CD8-positive, alpha-beta memory T cell (primary cell): Measurements from ENCODE around the gene TLE4. TPM values are rescaled to one million over a fixed set of nuclear protein-coding genes. Genes with fewer than 3 reads are reported as not detected.

Source experiments
- CTCF ChIA-PET: fragments of 350-600 bp; sonication (Branson Sonifier 250); formaldehyde crosslinking; loops from one replicate; lab custom pipeline; 2021; ENCODE audit warnings: antibody characterized with exemption; lab: Charles Lee
- POLR2A ChIA-PET: fragments of 350-600 bp; sonication (Branson Sonifier 250); formaldehyde crosslinking; loops from one replicate; lab custom pipeline; 2021; ENCODE audit warnings: antibody characterized with exemption; lab: Charles Lee
- DNase-seq, 5 donors: peaks; one replicate each; pipeline versions ENCODE4 v3.0.0 to v3.0.0-alpha.2; 2020 to 2022; ENCODE audit warnings: mixed read lengths in 1 of 5
- H3K27ac ChIP-seq: one replicate; pipeline ENCODE4 v1.7.0; 2013; ENCODE audit warnings: low read depth, mild to moderate bottlenecking, low read length, moderate library complexity
- H3K27me3 ChIP-seq: 2 replicates; pipeline ENCODE4 v1.7.0; 2013; ENCODE audit warnings: low read length, mild to moderate bottlenecking; ENCODE audit not compliant: insufficient read depth, poor library complexity, severe bottlenecking
- H3K36me3 ChIP-seq: 2 replicates; pipeline ENCODE4 v1.7.0; 2013; ENCODE audit warnings: mild to moderate bottlenecking, low read length, moderate library complexity; ENCODE audit not compliant: insufficient read depth
- H3K4me1 ChIP-seq: 2 replicates; pipeline ENCODE4 v1.7.0; 2013; ENCODE audit warnings: mild to moderate bottlenecking, low read length, moderate library complexity; ENCODE audit not compliant: insufficient read depth
- H3K4me3 ChIP-seq: 2 replicates; pipeline ENCODE4 v1.7.0; 2013; ENCODE audit warnings: mild to moderate bottlenecking, low read length
- H3K9me3 ChIP-seq: 2 replicates; pipeline ENCODE4 v1.7.0; 2013; ENCODE audit warnings: mild to moderate bottlenecking, low read length
- H3K27ac Mint-ChIP-seq, 8 donors: one replicate each; pipeline ENCODE4 v1.8.0; 2020 to 2021; ENCODE audit warnings: mixed read lengths in 8 of 8, mild to moderate bottlenecking in 6 of 8, inconsistent platforms in 3 of 8, moderate library complexity in 3 of 8
- H3K27me3 Mint-ChIP-seq, 2 donors: one replicate each; pipeline ENCODE4 v1.8.0; 2020 to 2021; ENCODE audit warnings: mixed read lengths in 2 of 2, mild to moderate bottlenecking in 1 of 2, moderate library complexity in 1 of 2
- H3K36me3 Mint-ChIP-seq, 3 donors: one replicate each; pipeline ENCODE4 v1.8.0; 2020 to 2021; ENCODE audit warnings: mixed read lengths in 3 of 3, inconsistent platforms in 1 of 3, mild to moderate bottlenecking in 1 of 3
- H3K4me1 Mint-ChIP-seq, 3 donors: one replicate each; pipeline ENCODE4 v1.8.0; 2020 to 2021; ENCODE audit warnings: mixed read lengths in 3 of 3, inconsistent platforms in 1 of 3, mild to moderate bottlenecking in 1 of 3
- H3K4me3 Mint-ChIP-seq, 7 donors: one replicate each; pipeline ENCODE4 v1.8.0; 2020 to 2021; ENCODE audit warnings: mixed read lengths in 7 of 7, mild to moderate bottlenecking in 6 of 7, moderate library complexity in 4 of 7, inconsistent platforms in 2 of 7
- H3K9me3 Mint-ChIP-seq, 5 donors: one replicate each; pipeline ENCODE4 v1.8.0; 2020 to 2022; ENCODE audit warnings: mixed read lengths in 5 of 5, mild to moderate bottlenecking in 3 of 5, moderate library complexity in 2 of 5, inconsistent platforms in 1 of 5
- polyA plus RNA-seq: library from polyadenylated mRNA; unstranded; fragments of 300-500 nt; fragmentation: Illumina TruSeq; gene quantifications from one replicate; pipeline ENCODE4 v1.2.3, GENCODE V29; 2021
- total RNA-seq, 2 experiments: library from RNA; stranded (reverse); gene quantifications; one replicate each; pipeline ENCODE4 v1.2.3, GENCODE V29; 2021

The TLE4 gene
- total and polyA plus RNA-seq, 3 experiments from 2014 or later = 28.1 to 41.6 (median 29.2) TPM

GRCh38 chr9:79617395-79617794 is 45.6 kb downstream of the TLE4 start:
- H3K4me3 Mint-ChIP-seq = no peak overlapping the region
- DNase-seq = no peak
- Histone ChIP-seq H3K9me3 (no peaks in the 10 kb centered on the region), H3K4me3 (no peak overlapping the region), H3K4me1 (peaks cover 17% of the 10 kb centered on the region), H3K27me3 (no peaks in the 10 kb centered on the region), H3K36me3 (no peaks in the 10 kb centered on the region), H3K27ac (no peak overlapping the region)
- H3K36me3 Mint-ChIP-seq = peaks cover 0 to 18% (median 6%) of the 10 kb centered on the region in 3 donors
- peaks cover 56 to 79% (median 77%) of the 10 kb centered on the region in 3 donors for H3K4me1 Mint-ChIP-seq
- CTCF ChIA-PET = interaction anchor here (1.7 kb wide), 1 partner anchor 31 kb away, joined by 5 read pairs; no protein-coding TSS in a partner anchor
- H3K9me3 Mint-ChIP-seq = no peaks in the 10 kb centered on the region
- POLR2A ChIA-PET = interaction anchor here (0.6 kb wide), 1 partner anchor 45 kb away, joined by 3 read pairs; the partner anchor contains the start of gene TLE4
- peak overlapping the region in 1 of 8 donors; percentile 29 for H3K27ac Mint-ChIP-seq
- no peaks in the 10 kb centered on the region for H3K27me3 Mint-ChIP-seq

DNA sequence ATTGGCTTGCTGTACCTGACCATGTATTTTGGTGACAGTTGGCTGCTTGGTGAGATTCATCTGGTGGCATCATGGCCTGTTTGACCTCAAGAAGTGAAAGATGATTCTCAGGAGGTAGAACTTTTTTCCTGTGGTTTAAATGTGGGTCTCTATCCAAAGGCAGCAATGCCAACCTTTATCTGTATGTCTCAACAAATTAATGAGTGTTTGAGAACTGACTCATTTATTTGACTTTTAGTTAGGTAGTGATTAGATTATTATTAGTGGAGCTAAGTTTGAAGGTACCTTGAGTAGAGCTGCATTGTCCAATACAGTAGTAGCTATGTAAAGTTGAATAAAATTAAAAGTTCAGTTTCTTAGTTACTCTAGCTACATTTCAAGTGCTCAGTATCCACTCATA is 48.2 kb downstream of the TLE4 start:
- peaks cover 0 to 8% (median 1%) of the 10 kb centered on the region in 3 donors for H3K36me3 Mint-ChIP-seq
- H3K27me3 Mint-ChIP-seq = no peaks in the 10 kb centered on the region
- Histone ChIP-seq H3K4me3 (no peak overlapping the region), H3K27ac (no peak overlapping the region), H3K4me1 (peaks cover 30% of the 10 kb centered on the region), H3K9me3 (no peaks in the 10 kb centered on the region), H3K36me3 (no peaks in the 10 kb centered on the region), H3K27me3 (no peaks in the 10 kb centered on the region)
- H3K4me3 Mint-ChIP-seq = peak overlapping the region in 1 of 7 donors; percentile 25
- H3K4me1 Mint-ChIP-seq = peaks cover 56 to 77% (median 77%) of the 10 kb centered on the region in 3 donors
- ChIA-PET CTCF (no interaction called here), POLR2A (no interaction called here)
- no peak for DNase-seq
- no peaks in the 10 kb centered on the region for H3K9me3 Mint-ChIP-seq
- peak overlapping the region in 2 of 8 donors; percentile 7 to 24 for H3K27ac Mint-ChIP-seq

DNA sequence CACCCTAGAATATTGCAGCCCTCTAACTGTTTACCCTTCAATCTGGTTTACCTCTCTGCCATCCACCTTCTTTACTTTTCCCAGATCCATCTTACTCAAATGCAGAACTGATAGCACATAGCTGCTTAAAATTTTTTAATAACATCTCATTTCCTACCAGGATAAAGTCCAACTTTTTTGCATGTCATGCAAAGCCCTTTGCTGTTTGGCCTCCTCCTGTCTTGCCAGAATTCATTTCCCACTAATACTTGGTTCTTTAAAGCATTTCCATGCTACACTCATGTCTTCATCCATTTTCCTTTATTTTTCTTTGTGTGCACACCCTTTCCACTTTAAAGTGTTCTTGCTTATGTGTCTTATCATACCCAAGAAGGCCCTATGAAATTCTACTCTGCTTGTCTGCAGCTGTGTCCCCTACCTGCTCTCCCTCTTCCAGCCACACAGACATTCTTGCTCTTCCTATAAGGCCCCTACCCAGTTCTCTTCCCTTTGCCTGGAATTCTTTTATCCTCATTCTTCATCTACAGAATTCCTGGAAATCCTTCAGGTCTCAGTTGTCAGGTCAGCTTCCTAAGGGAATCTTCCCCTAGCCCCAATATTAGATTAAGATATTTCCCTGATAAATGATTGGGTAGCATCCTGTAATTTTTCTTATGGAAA is 50.3 kb downstream of the TLE4 start:
- H3K4me1 Mint-ChIP-seq = peaks cover 61 to 79% (median 78%) of the 10 kb centered on the region in 3 donors
- H3K9me3 Mint-ChIP-seq = no peaks in the 10 kb centered on the region
- Histone ChIP-seq H3K9me3 (no peaks in the 10 kb centered on the region), H3K27ac (no peak overlapping the region), H3K27me3 (no peaks in the 10 kb centered on the region), H3K4me3 (no peak overlapping the region), H3K36me3 (no peaks in the 10 kb centered on the region), H3K4me1 (peaks cover 30% of the 10 kb centered on the region)
- ChIA-PET POLR2A (no interaction called here), CTCF (no interaction called here)
- H3K4me3 Mint-ChIP-seq = no peak overlapping the region
- H3K27ac Mint-ChIP-seq = peak overlapping the region in 7 of 8 donors; percentile 5 to 77 (median 21)
- H3K36me3 Mint-ChIP-seq = peaks cover 0 to 1% (median 0%) of the 10 kb centered on the region in 3 donors
- DNase-seq = no peak
- H3K27me3 Mint-ChIP-seq = no peaks in the 10 kb centered on the region

- peak overlapping the region; percentile 53 to 84 (median 74) for H3K4me3 Mint-ChIP-seq
- Histone ChIP-seq H3K27ac (peak overlapping the region; percentile 19), H3K4me3 (no peak overlapping the region), H3K36me3 (no peaks in the 10 kb centered on the region), H3K27me3 (no peaks in the 10 kb centered on the region), H3K4me1 (peaks cover 30% of the 10 kb centered on the region), H3K9me3 (no peaks in the 10 kb centered on the region)
- no peaks in the 10 kb centered on the region for H3K27me3 Mint-ChIP-seq
- H3K27ac Mint-ChIP-seq = peak overlapping the region; percentile 29 to 91 (median 82)
- ChIA-PET CTCF (interaction anchor here (0.9 to 1.2 kb wide), 4 partner anchors 18 to 52 kb away, joined by 3 to 4 read pairs (median 4); partner anchors contain the start of gene TLE4), POLR2A (interaction anchor here (1.0 to 1.4 kb wide), 2 partner anchors 50 to 52 kb away, joined by 5 to 33 read pairs; partner anchors contain the start of gene TLE4)
- peaks cover 0 to 9% (median 9%) of the 10 kb centered on the region in 3 donors for H3K36me3 Mint-ChIP-seq
- H3K4me1 Mint-ChIP-seq = peaks cover 65 to 86% (median 76%) of the 10 kb centered on the region in 3 donors
- DNase-seq = peak; percentile 11 to 73 (median 26)
- H3K9me3 Mint-ChIP-seq = no peaks in the 10 kb centered on the region
Measured at GRCh38 chr9:79623799-79624721, 52.3 kb downstream of the TLE4 start.

- POLR2A ChIA-PET = interaction anchor here (1.1 kb wide), 1 partner anchor 19 kb away, joined by 3 read pairs; no protein-coding TSS in a partner anchor
- CTCF ChIA-PET = no interaction called here
Measured at GRCh38 chr9:79629721-79630120, 58.0 kb downstream of the TLE4 start.

DNA sequence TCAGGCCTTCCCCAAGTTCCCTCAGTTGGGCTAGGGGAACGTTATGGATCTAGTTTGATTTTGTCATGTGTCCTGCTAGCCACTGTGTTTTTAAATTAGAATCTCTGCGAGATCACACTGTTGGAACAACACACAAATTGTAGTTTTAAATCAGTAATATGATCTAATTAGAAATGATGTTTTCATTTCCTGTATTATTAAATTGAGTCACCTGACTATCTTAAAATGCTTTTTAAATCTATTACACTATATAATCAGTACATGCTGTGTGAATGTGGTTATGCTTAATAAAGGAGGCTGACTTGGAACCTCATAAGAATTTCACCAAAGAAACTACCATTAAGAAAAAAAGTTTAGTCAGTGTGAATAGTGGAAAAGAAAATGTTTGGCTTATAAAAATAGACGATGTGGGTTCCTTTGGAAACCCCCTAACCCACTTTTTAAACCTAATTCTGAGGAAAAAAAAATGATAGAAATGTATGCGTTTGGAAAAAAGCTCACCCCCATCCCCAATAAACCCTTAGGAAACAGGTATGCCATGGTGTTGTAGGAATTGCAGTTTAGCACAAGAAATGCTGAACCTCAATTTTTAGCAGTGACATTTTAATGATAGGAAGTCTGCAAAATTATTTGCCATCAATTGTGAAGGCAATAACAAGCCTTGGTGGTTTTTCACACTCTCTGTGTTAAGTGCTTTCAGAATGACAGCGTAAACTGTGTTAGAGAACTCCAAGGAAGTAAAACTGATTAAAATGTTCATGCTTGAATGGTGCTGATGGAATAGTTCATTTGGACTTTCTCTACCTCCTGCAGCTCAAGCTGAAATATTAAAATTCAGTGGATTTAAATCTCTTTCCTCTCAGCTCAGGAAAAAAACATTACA is 59.0 kb downstream of the TLE4 start:
- Mint-ChIP-seq H3K9me3 (no peaks in the 10 kb centered on the region), H3K4me1 (peaks cover 70 to 91% (median 76%) of the 10 kb centered on the region in 3 donors), H3K27ac (peak overlapping the region; percentile 15 to 87 (median 58)), H3K4me3 (peak overlapping the region; percentile 24 to 71 (median 63)), H3K36me3 (peaks cover 0 to 10% (median 9%) of the 10 kb centered on the region in 3 donors), H3K27me3 (no peaks in the 10 kb centered on the region)
- Histone ChIP-seq H3K27ac (no peak overlapping the region), H3K36me3 (no peaks in the 10 kb centered on the region), H3K27me3 (no peaks in the 10 kb centered on the region), H3K4me3 (no peak overlapping the region), H3K9me3 (no peaks in the 10 kb centered on the region), H3K4me1 (peaks cover 39% of the 10 kb centered on the region)
- POLR2A ChIA-PET = no interaction called here
- CTCF ChIA-PET = no interaction called here
- peak in 1 of 5 donors; percentile 18 for DNase-seq

More at GRCh38 chr9:79629721-79630120, 58.0 kb downstream of the TLE4 start:
- no peak for DNase-seq
- H3K27me3 Mint-ChIP-seq = no peaks in the 10 kb centered on the region
- H3K36me3 ChIP-seq = no peaks in the 10 kb centered on the region
- H3K9me3 Mint-ChIP-seq = no peaks in the 10 kb centered on the region
- H3K27ac ChIP-seq = no peak overlapping the region
- H3K4me3 ChIP-seq = no peak overlapping the region
- peaks cover 40% of the 10 kb centered on the region for H3K4me1 ChIP-seq
- H3K27me3 ChIP-seq = no peaks in the 10 kb centered on the region
- H3K9me3 ChIP-seq = no peaks in the 10 kb centered on the region
- peaks cover 0 to 9% (median 8%) of the 10 kb centered on the region in 3 donors for H3K36me3 Mint-ChIP-seq
- peak overlapping the region in 2 of 8 donors; percentile 12 to 22 for H3K27ac Mint-ChIP-seq
- H3K4me1 Mint-ChIP-seq = peaks cover 68 to 88% (median 75%) of the 10 kb centered on the region in 3 donors
- peak overlapping the region in 5 of 7 donors; percentile 8 to 42 (median 23) for H3K4me3 Mint-ChIP-seq

DNA sequence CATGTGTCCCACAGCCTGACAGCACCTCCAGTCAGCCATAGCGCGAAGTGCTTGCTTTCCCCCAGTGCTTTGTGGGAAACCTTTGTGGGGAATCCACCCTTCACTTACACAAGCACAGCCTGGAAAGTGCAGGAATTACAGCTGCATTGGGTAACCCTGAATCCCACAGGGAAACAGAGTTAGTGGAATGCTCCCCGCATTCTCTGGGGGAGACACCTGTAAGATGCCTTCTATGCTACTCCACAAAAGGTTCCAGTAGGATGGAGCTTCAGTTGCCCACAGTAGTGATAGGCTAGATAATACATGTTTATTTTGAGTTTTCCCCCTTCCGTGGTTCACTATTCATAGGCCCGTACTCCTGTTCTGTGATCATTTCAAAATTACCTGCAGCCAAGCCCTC is 60.3 kb downstream of the TLE4 start:
- POLR2A ChIA-PET = interaction anchor here (0.9 kb wide), 2 partner anchors 60 to 65 kb away, joined by 3 read pairs; partner anchors contain the start of gene TLE4

More for the DNA sequence above, 60.3 kb downstream of the TLE4 start:
- no peak overlapping the region for H3K27ac ChIP-seq
- H3K36me3 ChIP-seq = no peaks in the 10 kb centered on the region
- H3K4me1 Mint-ChIP-seq = peaks cover 76 to 94% (median 79%) of the 10 kb centered on the region in 3 donors
- CTCF ChIA-PET = no interaction called here
- H3K4me3 Mint-ChIP-seq = peak overlapping the region in 4 of 7 donors; percentile 0 to 54 (median 16)
- no peak overlapping the region for H3K4me3 ChIP-seq
- no peaks in the 10 kb centered on the region for H3K27me3 Mint-ChIP-seq
- peaks cover 0 to 13% (median 9%) of the 10 kb centered on the region in 3 donors for H3K36me3 Mint-ChIP-seq
- no peaks in the 10 kb centered on the region for H3K9me3 ChIP-seq
- peaks cover 45% of the 10 kb centered on the region for H3K4me1 ChIP-seq
- peak overlapping the region in 2 of 8 donors; percentile 45 to 73 for H3K27ac Mint-ChIP-seq
- H3K9me3 Mint-ChIP-seq = no peaks in the 10 kb centered on the region
- no peaks in the 10 kb centered on the region for H3K27me3 ChIP-seq
- DNase-seq = no peak
